HG03064 (cell line): Measurements from ENCODE around the gene TMEM198.

Source experiments
- ATAC-seq: cut with Tn5 transposase; IDR thresholded peaks from one replicate; pipeline ENCODE4 v1.9.1; 2021; ENCODE audit warnings: low read depth; ENCODE audit not compliant: unreplicated experiment

TMEM198 gene

GRCh38 chr2:219508971-219509779, 34.7 kb upstream of the TMEM198 start:
- ATAC-seq, result no peak

GRCh38 chr2:219509780-219510511, 33.9 kb upstream of the TMEM198 start:
- no peak for ATAC-seq

GRCh38 chr2:219510512-219511135, 33.2 kb upstream of the TMEM198 start:
- no peak for ATAC-seq

GRCh38 chr2:219511547-219512325, 32.1 kb upstream of the TMEM198 start:
- no peak for ATAC-seq

GRCh38 chr2:219512524-219513216, 31.2 kb upstream of the TMEM198 start:
- ATAC-seq, result no peak

GRCh38 chr2:219513787-219514186, 30.0 kb upstream of the TMEM198 start:
- no peak for ATAC-seq

- no peak for ATAC-seq
Measured at GRCh38 chr2:219514196-219514761, 29.5 kb upstream of the TMEM198 start, which contains the start of gene ASIC4. ASIC4 (plus strand) TSS chr2:219514482; CDS start chr2:219514725, 243 bp downstream.

- ATAC-seq, result no peak
Measured at GRCh38 chr2:219514836-219515235, 29.0 kb upstream of the TMEM198 start.

- ATAC-seq, result no peak
Measured at GRCh38 chr2:219515874-219516629, 27.8 kb upstream of the TMEM198 start.

GRCh38 chr2:219516888-219517287, 26.9 kb upstream of the TMEM198 start:
- ATAC-seq, result no peak

GRCh38 chr2:219517954-219518778, 25.7 kb upstream of the TMEM198 start:
- ATAC-seq, result no peak

- ATAC-seq, result no peak
Measured at GRCh38 chr2:219519526-219519916, 24.3 kb upstream of the TMEM198 start.

GRCh38 chr2:219520079-219520478, 23.7 kb upstream of the TMEM198 start:
- ATAC-seq, result no peak

- ATAC-seq, result no peak
Measured at GRCh38 chr2:219521066-219521880, 22.6 kb upstream of the TMEM198 start.

GRCh38 chr2:219522111-219523030, 21.5 kb upstream of the TMEM198 start:
- no peak for ATAC-seq

- no peak for ATAC-seq
Measured at GRCh38 chr2:219523031-219523671, 20.7 kb upstream of the TMEM198 start.
